SU-DHL-6 (cell line): ENCODE measurements around the gene COL4A1.

ENCODE experiments used
- H2AFZ ChIP-seq: fragments of 200-600 bp; sonication (generic); 2 replicates; pipeline ENCODE4 v1.6.1; 2014; ENCODE audit warnings: low read depth, mild to moderate bottlenecking, moderate library complexity, mixed read lengths, antibody characterized with exemption, low read length; ENCODE audit not compliant: severe bottlenecking
- H3F3A ChIP-seq: fragments of 200-600 bp; shearing (Covaris generic); 2 replicates; pipeline ENCODE4 v1.6.0; 2016; ENCODE audit warnings: antibody characterized with exemption, mild to moderate bottlenecking; ENCODE audit not compliant: insufficient read depth
- H3K27ac ChIP-seq: fragments of 200-600 bp; sonication (generic); 2 replicates; pipeline ENCODE4 v1.5.1; 2016; ENCODE audit warnings: low read depth, mild to moderate bottlenecking, low read length, moderate library complexity, mixed read lengths
- H3K27me3 ChIP-seq: fragments of 200-600 bp; sonication (generic), shearing (Covaris generic); 2 replicates; pipeline ENCODE4 v1.6.0; 2014; ENCODE audit warnings: mild to moderate bottlenecking, low read length
- H3K36me3 ChIP-seq: fragments of 200-600 bp; sonication (generic); 2 replicates; pipeline ENCODE4 v1.6.1; 2014; ENCODE audit warnings: mild to moderate bottlenecking, low read length, mixed read lengths
- H3K4me2 ChIP-seq: fragments of 300-600, 200-600 bp; shearing (Covaris generic), sonication (generic); 2 replicates; pipeline ENCODE4 v1.6.0; 2014; ENCODE audit warnings: low read length, low read depth, mild to moderate bottlenecking; ENCODE audit not compliant: poor library complexity, severe bottlenecking
- H3K4me3 ChIP-seq: fragments of 200-600 bp; sonication (generic); 2 replicates; pipeline ENCODE4 v1.5.1; 2014; ENCODE audit warnings: antibody characterized with exemption, low read length, mild to moderate bottlenecking, mixed read lengths; ENCODE audit not compliant: insufficient read depth, poor library complexity, severe bottlenecking
- H3K79me2 ChIP-seq: fragments of 200-600 bp; sonication (generic); 2 replicates; pipeline ENCODE4 v1.6.1; 2014; ENCODE audit warnings: mild to moderate bottlenecking, low read length, moderate library complexity; ENCODE audit not compliant: insufficient read depth
- H3K9ac ChIP-seq: fragments of 200-600 bp; sonication (generic); 2 replicates; pipeline ENCODE4 v1.7.0; 2014; ENCODE audit warnings: mild to moderate bottlenecking, low read length
- H3K9me2 ChIP-seq: fragments of 200-600 bp; sonication (generic); replicated peaks from 2 replicates; pipeline ENCODE4 v1.6.1; 2014; ENCODE audit warnings: low read length; ENCODE audit not compliant: insufficient read depth
- H3K9me3 ChIP-seq: fragments of 200-600 bp; sonication (generic); 2 replicates; pipeline ENCODE4 v1.6.1; 2014; ENCODE audit warnings: low read length, mixed read lengths; ENCODE audit not compliant: insufficient read depth
- H4K20me1 ChIP-seq: fragments of 200-600 bp; sonication (generic); 2 replicates; pipeline ENCODE4 v1.6.1; 2014; ENCODE audit warnings: low read depth, mild to moderate bottlenecking, antibody characterized with exemption, low read length, moderate library complexity, mixed read lengths
- CTCF ChIP-seq: fragments of 200-600 bp; sonication (generic); IDR thresholded peaks from one replicate; pipeline ENCODE4 v1.5.1; 2017; ENCODE audit warnings: antibody characterized with exemption, mild to moderate bottlenecking, low read length, moderate library complexity; ENCODE audit not compliant: insufficient read depth, poor library complexity, severe bottlenecking
- EZH2phosphoT487 ChIP-seq: fragments of 200-600 bp; sonication (generic), shearing (Covaris generic); conservative IDR thresholded peaks from 2 replicates; pipeline ENCODE4 v1.6.1; 2018; ENCODE audit warnings: mild to moderate bottlenecking, antibody characterized with exemption, low read length, moderate library complexity, mixed read lengths

Gene COL4A1

DNA sequence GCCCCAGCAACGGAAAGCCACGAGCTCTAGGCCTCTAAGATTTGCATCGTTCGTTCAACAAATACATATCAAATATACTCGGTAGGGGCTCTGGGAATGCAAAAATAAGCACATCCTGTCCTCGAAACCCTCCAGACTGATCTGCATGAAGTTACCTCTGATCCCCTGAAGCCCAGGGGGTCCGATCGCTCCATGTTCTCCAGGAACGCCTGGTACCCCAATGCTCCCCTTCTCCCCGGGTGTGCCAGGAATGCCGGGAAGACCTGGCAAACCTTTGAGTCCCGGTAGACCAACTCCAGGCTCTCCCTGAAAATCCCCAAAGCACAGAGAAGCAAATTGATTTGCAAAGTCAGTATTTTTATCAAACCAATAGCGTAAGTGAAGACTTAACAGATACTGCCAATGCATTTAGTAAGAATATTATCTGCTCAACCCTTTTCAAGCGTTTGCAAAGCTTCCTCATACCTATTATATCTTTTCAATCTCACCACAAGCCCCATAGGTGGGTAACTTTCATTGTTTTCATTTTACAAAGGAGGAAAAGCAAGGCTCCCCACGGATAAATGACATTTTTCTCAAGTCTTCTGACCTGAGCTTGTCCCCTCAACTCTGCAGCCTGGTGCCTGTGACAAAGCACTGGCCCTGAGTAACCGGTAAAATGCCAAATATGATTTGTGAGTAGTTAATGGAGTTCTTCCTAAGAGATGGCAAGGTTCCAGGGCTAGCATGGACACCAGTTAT, 127.7 kb downstream of the COL4A1 start:
- Histone ChIP-seq H3K79me2 (no peaks in the 10 kb centered on the region), H3K4me2 (no peak overlapping the region), H3K9ac (no peak overlapping the region), H4K20me1 (no peaks in the 10 kb centered on the region), H3K9me3 (no peaks in the 10 kb centered on the region), H3F3A (no peaks in the 10 kb centered on the region), H3K36me3 (no peaks in the 10 kb centered on the region), H3K27ac (no peak overlapping the region), H3K4me3 (no peak overlapping the region), H2AFZ (no peak overlapping the region), H3K9me2 (no peaks in the 10 kb centered on the region), H3K27me3 (no peaks in the 10 kb centered on the region)
- TF ChIP-seq EZH2phosphoT487 (no peak), CTCF (no peak)

DNA sequence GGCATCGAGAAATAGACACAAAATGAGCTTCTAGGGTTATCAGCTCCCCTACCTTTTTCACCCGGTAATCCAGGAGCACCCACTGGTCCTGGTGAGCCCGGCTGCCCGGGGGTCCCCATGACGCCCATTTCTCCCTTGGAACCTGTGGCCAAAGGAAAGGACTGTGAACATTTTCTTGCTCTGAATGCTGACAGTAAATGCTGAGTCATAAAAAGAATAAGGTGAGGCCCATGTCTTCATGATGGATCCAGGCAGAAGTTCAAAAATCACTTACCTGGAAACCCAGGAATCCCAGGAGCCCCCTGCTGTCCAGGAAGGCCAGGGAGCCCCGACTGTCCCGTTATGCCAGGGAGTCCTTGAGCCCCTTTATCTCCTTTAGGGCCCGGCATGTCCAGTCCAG, 129.2 kb downstream of the COL4A1 start:
- no peak overlapping the region for H3K4me3 ChIP-seq
- no peak overlapping the region for H3K27ac ChIP-seq
- H3K4me2 ChIP-seq = no peak overlapping the region
- no peaks in the 10 kb centered on the region for H3K9me3 ChIP-seq
- H3K79me2 ChIP-seq = no peaks in the 10 kb centered on the region
- H3K36me3 ChIP-seq = no peaks in the 10 kb centered on the region
- no peaks in the 10 kb centered on the region for H3K27me3 ChIP-seq
- H3F3A ChIP-seq = no peaks in the 10 kb centered on the region
- TF ChIP-seq CTCF (no peak), EZH2phosphoT487 (no peak)
- H3K9me2 ChIP-seq = no peaks in the 10 kb centered on the region
- no peak overlapping the region for H2AFZ ChIP-seq
- no peak overlapping the region for H3K9ac ChIP-seq
- no peaks in the 10 kb centered on the region for H4K20me1 ChIP-seq

DNA sequence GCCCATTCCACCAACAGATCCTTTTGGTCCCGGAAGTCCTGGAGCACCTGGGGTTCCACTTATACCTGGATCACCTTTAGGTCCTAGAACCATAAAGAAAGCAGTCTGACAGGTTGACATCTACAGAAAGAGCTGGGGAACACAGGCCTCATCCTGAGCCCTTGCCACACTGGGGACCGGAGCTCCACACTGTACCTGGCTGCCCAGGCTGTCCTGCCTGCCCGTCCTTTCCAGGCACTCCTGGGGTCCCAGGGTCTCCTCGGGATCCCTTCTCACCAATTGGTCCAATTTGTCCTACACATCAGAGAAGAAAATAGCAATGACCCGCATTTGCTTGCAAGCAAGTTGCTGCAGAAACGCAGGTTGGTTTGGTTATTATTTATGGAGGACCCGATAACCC, 130.5 kb downstream of the COL4A1 start:
- H3K4me2 ChIP-seq = no peak overlapping the region
- no peaks in the 10 kb centered on the region for H3K9me3 ChIP-seq
- no peak overlapping the region for H3K4me3 ChIP-seq

More for the DNA sequence above, 130.5 kb downstream of the COL4A1 start:
- Histone ChIP-seq H3F3A (no peaks in the 10 kb centered on the region), H4K20me1 (no peaks in the 10 kb centered on the region), H3K27ac (no peak overlapping the region), H3K9me2 (no peaks in the 10 kb centered on the region), H3K9ac (no peak overlapping the region), H3K36me3 (no peaks in the 10 kb centered on the region), H3K27me3 (no peaks in the 10 kb centered on the region), H2AFZ (no peak overlapping the region), H3K79me2 (no peaks in the 10 kb centered on the region)
- TF ChIP-seq EZH2phosphoT487 = no peak
- no peak for TF ChIP-seq CTCF
